SK-N-SH (cell line): Measurements from ENCODE around the gene M6PR. TPM values are rescaled to one million over a fixed set of nuclear protein-coding genes. Genes with fewer than 3 reads are reported as not detected.
A peak's percentile ranks its signal among the peaks of the same experiment; 100 is the strongest.

Source experiments
- CTCF ChIA-PET: fragments of 300-600, 350-600 bp; formaldehyde crosslinking; extraction: SDS; loops from one replicate; lab custom pipeline; 2021; lab: Yijun Ruan, JAX
- POLR2A ChIA-PET: fragments of 350-600 bp; sonication (Branson Sonifier 250); formaldehyde crosslinking; extraction: SDS; loops from one replicate; lab custom pipeline; 2020; ENCODE audit warnings: antibody characterized with exemption, inconsistent platforms; lab: Yijun Ruan, JAX
- DNase-seq: peaks from one replicate; pipeline ENCODE4 v3.0.0; 2012
- H2AFZ ChIP-seq: fragments of 200-600 bp; sonication (generic); 2 replicates; pipeline ENCODE4 v1.8.1; 2016; ENCODE audit warnings: antibody characterized with exemption, mild to moderate bottlenecking, low read depth
- H3F3A ChIP-seq: fragments of 200-600 bp; sonication (generic); replicated peaks from 2 replicates; pipeline ENCODE3; 2016; ENCODE audit warnings: antibody characterized with exemption, mild to moderate bottlenecking; ENCODE audit not compliant: insufficient read depth
- H3K27ac ChIP-seq, 2 experiments: fragments of 200-500 bp in 1 of 2; fragments of 200-600 bp in 1 of 2; sonication (Bioruptor generic) in 1 of 2; sonication (generic), shearing (Covaris generic) in 1 of 2; 2 replicates each; pipeline versions ENCODE4 v1.5.1 to v1.6.1; 2014 to 2016; ENCODE audit warnings: low read depth in 2 of 2, inconsistent platforms in 1 of 2, low read length in 1 of 2, mild to moderate bottlenecking in 1 of 2, mixed read lengths in 1 of 2
- H3K27me3 ChIP-seq: fragments of 200-600 bp; sonication (generic), shearing (Covaris generic); 2 replicates; pipeline ENCODE4 v1.6.1; 2016; ENCODE audit warnings: mixed run types; ENCODE audit not compliant: insufficient read depth
- H3K36me3 ChIP-seq, 2 experiments: fragments of 200-500 bp in 1 of 2; fragments of 200-600 bp in 1 of 2; sonication (Bioruptor generic) in 1 of 2; sonication (generic) in 1 of 2; replicated peaks in 1 of 2; 2 replicates each; pipeline versions ENCODE3 to v1.5.1; 2014 to 2016; ENCODE audit warnings: low read length in 1 of 2, mild to moderate bottlenecking in 1 of 2; ENCODE audit not compliant: insufficient read depth in 2 of 2, control insufficient read depth in 1 of 2
- H3K4me1 ChIP-seq, 2 experiments: fragments of 200-500 bp in 1 of 2; fragments of 200-600 bp in 1 of 2; sonication (Bioruptor generic) in 1 of 2; sonication (generic), shearing (Covaris generic) in 1 of 2; 2 replicates each; pipeline versions ENCODE4 v1.5.1 to v1.6.1; 2014 to 2016; ENCODE audit warnings: low read depth in 1 of 2, low read length in 1 of 2, mixed run types in 1 of 2; ENCODE audit not compliant: insufficient read depth in 2 of 2, control insufficient read depth in 1 of 2
- H3K4me2 ChIP-seq: fragments of 200-600 bp; sonication (generic), shearing (Covaris generic); 2 replicates; pipeline ENCODE4 v1.6.1; 2017; ENCODE audit warnings: mixed run types
- H3K4me3 ChIP-seq, 2 experiments: fragments of 200-500 bp in 1 of 2; fragments of 200-600 bp in 1 of 2; sonication (Bioruptor generic) in 1 of 2; sonication (generic), shearing (Covaris generic) in 1 of 2; 2 replicates each; pipeline versions ENCODE4 v1.5.1 to v1.8.1; 2014 to 2016; ENCODE audit warnings: low read depth in 2 of 2, inconsistent platforms in 1 of 2, low read length in 1 of 2, mild to moderate bottlenecking in 1 of 2, mixed read lengths in 1 of 2, moderate library complexity in 1 of 2
- H3K79me2 ChIP-seq: fragments of 200-600 bp; sonication (generic); 2 replicates; pipeline ENCODE4 v1.8.1; 2017; ENCODE audit warnings: mild to moderate bottlenecking; ENCODE audit not compliant: insufficient read depth
- H3K9ac ChIP-seq: fragments of 200-600 bp; sonication (generic); 2 replicates; pipeline ENCODE4 v1.6.1; 2017; ENCODE audit warnings: mixed run types
- H3K9me2 ChIP-seq: fragments of 200-600 bp; sonication (generic); 2 replicates; pipeline ENCODE4 v1.6.1; 2017; ENCODE audit warnings: mixed run types
- H3K9me3 ChIP-seq: fragments of 200-600 bp; sonication (generic); 2 replicates; pipeline ENCODE4 v1.6.1; 2017; ENCODE audit warnings: mixed run types, mild to moderate bottlenecking, moderate library complexity
- H4K20me1 ChIP-seq: fragments of 200-600 bp; sonication (generic); 2 replicates; pipeline ENCODE4 v1.6.1; 2017; ENCODE audit warnings: mild to moderate bottlenecking, mixed run types; ENCODE audit not compliant: insufficient read depth
- CHD2 ChIP-seq: fragments of 150-350 bp; IDR thresholded peaks from 2 replicates; pipeline ENCODE4 v1.6.1; 2018; ENCODE audit warnings: low read length; ENCODE audit not compliant: partially characterized antibody
- EP300 ChIP-seq, 2 experiments: IDR thresholded peaks; 2 replicates each; pipeline versions ENCODE4 v1.4.0 to v1.6.1; 2012; ENCODE audit warnings: borderline replicate concordance in 1 of 2, low read depth in 1 of 2, low read length in 1 of 2
- FOSL2 ChIP-seq: IDR thresholded peaks from 2 replicates; pipeline ENCODE4 v1.4.0; 2012; ENCODE audit warnings: low read depth, mild to moderate bottlenecking, moderate library complexity, borderline replicate concordance
- FOXM1 ChIP-seq: IDR thresholded peaks from 2 replicates; pipeline ENCODE4 v1.4.0; 2012; ENCODE audit warnings: low read depth, mild to moderate bottlenecking
- GABPA ChIP-seq: IDR thresholded peaks from 2 replicates; pipeline ENCODE4 v1.4.0; 2012; ENCODE audit warnings: low read depth, mild to moderate bottlenecking
- JUND ChIP-seq: IDR thresholded peaks from 2 replicates; pipeline ENCODE4 v1.4.0; 2012
- MXI1 ChIP-seq: IDR thresholded peaks from 2 replicates; pipeline ENCODE4 v1.6.1; 2012; ENCODE audit warnings: mild to moderate bottlenecking, low read depth, low read length, improper control_type of control experiment
- NFIC ChIP-seq: IDR thresholded peaks from 2 replicates; pipeline ENCODE4 v1.4.0; 2012; ENCODE audit warnings: borderline replicate concordance
- NRF1 ChIP-seq: IDR thresholded peaks from 2 replicates; pipeline ENCODE4 v1.6.1; 2012; ENCODE audit warnings: low read depth, mild to moderate bottlenecking, low read length
- POLR2AphosphoS5 ChIP-seq: IDR thresholded peaks from 2 replicates; pipeline ENCODE4 v1.6.1; 2012; ENCODE audit warnings: low read depth, low read length
- RFX5 ChIP-seq: IDR thresholded peaks from 2 replicates; pipeline ENCODE4 v1.6.1; 2012; ENCODE audit warnings: mild to moderate bottlenecking, improper control_type of control experiment, low read length
- RXRA ChIP-seq: IDR thresholded peaks from 2 replicates; pipeline ENCODE4 v1.4.0; 2012; ENCODE audit warnings: low read depth, mild to moderate bottlenecking, borderline replicate concordance
- SIN3A ChIP-seq: IDR thresholded peaks from 2 replicates; pipeline ENCODE4 v1.6.1; 2012; ENCODE audit warnings: low read depth, mild to moderate bottlenecking, low read length, moderate library complexity, borderline replicate concordance
- TAF1 ChIP-seq: IDR thresholded peaks from 2 replicates; pipeline ENCODE4 v1.6.1; 2012; ENCODE audit warnings: low read depth, mild to moderate bottlenecking, low read length, moderate library complexity, borderline replicate concordance
- TCF12 ChIP-seq: IDR thresholded peaks from 2 replicates; pipeline ENCODE4 v1.4.0; 2012
- WGBS: methylation state at CpG from one replicate; pipeline ENCODE4 v1.1.6; 2017; ENCODE audit warnings: low lambda C conversion rate; 5-methylcytosine and 5-hydroxymethylcytosine counted together
- polyA plus RNA-seq, 3 experiments: library from polyadenylated mRNA; depleted of rRNA; stranded (reverse); fragments of >200 nt; gene quantifications; 2 replicates each; pipeline ENCODE4 v1.2.3, GENCODE V29; 2012
- TF ChIP-seq, protein P1 (sequence below): fragments of 200-600 bp; sonication (generic); IDR thresholded peaks from 2 replicates; pipeline ENCODE4 v1.6.1; 2017; ENCODE audit warnings: antibody characterized with exemption, mild to moderate bottlenecking, moderate library complexity
- TF ChIP-seq, protein P2 (sequence below): IDR thresholded peaks from 2 replicates; pipeline ENCODE4 v1.6.1; 2012; ENCODE audit warnings: mild to moderate bottlenecking, low read depth, low read length, moderate library complexity
- TF ChIP-seq, protein P3 (sequence below): fragments of 150-350 bp; IDR thresholded peaks from 2 replicates; pipeline ENCODE4 v1.6.1; 2017; ENCODE audit warnings: antibody characterized with exemption, low read length, low read depth, borderline replicate concordance

M6PR gene
- polyA plus RNA-seq, 1 of the 3 experiments (the other 2 are of a cell fraction), result 132 TPM

DNA sequence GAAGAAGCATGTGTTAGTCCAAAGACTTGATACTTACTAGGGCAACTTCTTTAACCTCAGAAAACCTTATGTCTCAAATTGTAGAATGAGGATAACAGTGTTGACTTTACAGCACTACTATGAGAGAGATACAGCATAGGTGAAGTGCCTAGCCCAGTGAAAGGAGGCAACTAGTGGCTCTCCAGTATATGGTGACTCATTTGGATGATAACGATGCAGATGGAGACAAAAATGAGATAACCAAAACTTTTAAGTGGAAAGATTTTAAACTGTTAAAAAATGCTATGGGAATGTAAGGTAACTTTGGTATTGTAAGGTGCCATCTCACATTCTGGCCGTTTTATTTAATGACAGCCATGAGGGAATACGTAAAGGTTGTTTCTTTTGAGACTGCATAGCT, 32.4 kb downstream of the M6PR start:
- Histone ChIP-seq H3K4me2 (no peak overlapping the region), H3K27ac (no peak overlapping the region), H3K4me1 (peaks cover 15 to 16% of the 10 kb centered on the region in 2 experiments; a peak in 3 of 4 replicates), H4K20me1 (no peaks in the 10 kb centered on the region), H3K9me3 (no peaks in the 10 kb centered on the region), H3K9ac (no peak overlapping the region), H3K27me3 (no peaks in the 10 kb centered on the region), H3K36me3 (peaks cover 6 to 26% of the 10 kb centered on the region in 2 experiments), H3K9me2 (no peaks in the 10 kb centered on the region), H2AFZ (no peak overlapping the region), H3F3A (peaks cover 11% of the 10 kb centered on the region), H3K4me3 (no peak overlapping the region), H3K79me2 (peaks cover 28% of the 10 kb centered on the region)
- CTCF ChIA-PET, result interaction anchor here (1.6 kb wide), 1 partner anchor 33 kb away, joined by 4 read pairs; the partner anchor contains the start of gene M6PR
- WGBS, result 88% methylated on average over 3 of the region's 3 CpGs
- POLR2A ChIA-PET, result no interaction called here
- DNase-seq, result no peak
- TF ChIP-seq, protein P1, sequence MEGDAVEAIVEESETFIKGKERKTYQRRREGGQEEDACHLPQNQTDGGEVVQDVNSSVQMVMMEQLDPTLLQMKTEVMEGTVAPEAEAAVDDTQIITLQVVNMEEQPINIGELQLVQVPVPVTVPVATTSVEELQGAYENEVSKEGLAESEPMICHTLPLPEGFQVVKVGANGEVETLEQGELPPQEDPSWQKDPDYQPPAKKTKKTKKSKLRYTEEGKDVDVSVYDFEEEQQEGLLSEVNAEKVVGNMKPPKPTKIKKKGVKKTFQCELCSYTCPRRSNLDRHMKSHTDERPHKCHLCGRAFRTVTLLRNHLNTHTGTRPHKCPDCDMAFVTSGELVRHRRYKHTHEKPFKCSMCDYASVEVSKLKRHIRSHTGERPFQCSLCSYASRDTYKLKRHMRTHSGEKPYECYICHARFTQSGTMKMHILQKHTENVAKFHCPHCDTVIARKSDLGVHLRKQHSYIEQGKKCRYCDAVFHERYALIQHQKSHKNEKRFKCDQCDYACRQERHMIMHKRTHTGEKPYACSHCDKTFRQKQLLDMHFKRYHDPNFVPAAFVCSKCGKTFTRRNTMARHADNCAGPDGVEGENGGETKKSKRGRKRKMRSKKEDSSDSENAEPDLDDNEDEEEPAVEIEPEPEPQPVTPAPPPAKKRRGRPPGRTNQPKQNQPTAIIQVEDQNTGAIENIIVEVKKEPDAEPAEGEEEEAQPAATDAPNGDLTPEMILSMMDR, result no peak
- TF ChIP-seq POLR2AphosphoS5 (no peak), TCF12 (no peak), SIN3A (no peak), MXI1 (no peak), FOXM1 (no peak), NRF1 (no peak)
- TF ChIP-seq, protein P2, sequence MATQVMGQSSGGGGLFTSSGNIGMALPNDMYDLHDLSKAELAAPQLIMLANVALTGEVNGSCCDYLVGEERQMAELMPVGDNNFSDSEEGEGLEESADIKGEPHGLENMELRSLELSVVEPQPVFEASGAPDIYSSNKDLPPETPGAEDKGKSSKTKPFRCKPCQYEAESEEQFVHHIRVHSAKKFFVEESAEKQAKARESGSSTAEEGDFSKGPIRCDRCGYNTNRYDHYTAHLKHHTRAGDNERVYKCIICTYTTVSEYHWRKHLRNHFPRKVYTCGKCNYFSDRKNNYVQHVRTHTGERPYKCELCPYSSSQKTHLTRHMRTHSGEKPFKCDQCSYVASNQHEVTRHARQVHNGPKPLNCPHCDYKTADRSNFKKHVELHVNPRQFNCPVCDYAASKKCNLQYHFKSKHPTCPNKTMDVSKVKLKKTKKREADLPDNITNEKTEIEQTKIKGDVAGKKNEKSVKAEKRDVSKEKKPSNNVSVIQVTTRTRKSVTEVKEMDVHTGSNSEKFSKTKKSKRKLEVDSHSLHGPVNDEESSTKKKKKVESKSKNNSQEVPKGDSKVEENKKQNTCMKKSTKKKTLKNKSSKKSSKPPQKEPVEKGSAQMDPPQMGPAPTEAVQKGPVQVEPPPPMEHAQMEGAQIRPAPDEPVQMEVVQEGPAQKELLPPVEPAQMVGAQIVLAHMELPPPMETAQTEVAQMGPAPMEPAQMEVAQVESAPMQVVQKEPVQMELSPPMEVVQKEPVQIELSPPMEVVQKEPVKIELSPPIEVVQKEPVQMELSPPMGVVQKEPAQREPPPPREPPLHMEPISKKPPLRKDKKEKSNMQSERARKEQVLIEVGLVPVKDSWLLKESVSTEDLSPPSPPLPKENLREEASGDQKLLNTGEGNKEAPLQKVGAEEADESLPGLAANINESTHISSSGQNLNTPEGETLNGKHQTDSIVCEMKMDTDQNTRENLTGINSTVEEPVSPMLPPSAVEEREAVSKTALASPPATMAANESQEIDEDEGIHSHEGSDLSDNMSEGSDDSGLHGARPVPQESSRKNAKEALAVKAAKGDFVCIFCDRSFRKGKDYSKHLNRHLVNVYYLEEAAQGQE, result no peak

DNA sequence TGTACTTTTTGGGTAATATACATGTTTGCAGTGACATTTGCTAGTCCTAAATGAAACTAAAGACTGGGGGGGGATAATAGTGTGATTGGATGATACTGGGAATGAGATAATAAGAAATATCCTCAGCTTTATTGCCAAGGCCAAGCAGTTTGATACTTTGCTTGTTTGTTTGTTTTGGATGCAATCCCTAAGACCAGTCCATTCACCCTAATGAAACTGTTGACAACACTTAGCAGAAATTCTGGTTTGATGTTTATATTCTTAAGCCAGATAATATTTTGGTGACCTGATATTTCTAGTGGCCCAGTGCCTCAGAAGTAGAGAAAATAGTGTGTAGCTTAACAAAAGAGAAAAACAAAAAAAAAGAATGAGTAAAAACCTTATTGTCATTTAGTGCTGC, 33.3 kb downstream of the M6PR start:
- peak overlapping the region in 1 of 2 experiments; percentile 74; a peak in 1 of 4 replicates for H3K4me3 ChIP-seq
- H3K9ac ChIP-seq, result no peak overlapping the region; the same call in 1 of the 2 replicates
- peak overlapping the region; percentile 88 for H3K4me2 ChIP-seq
- no peaks in the 10 kb centered on the region for H4K20me1 ChIP-seq
- DNase-seq, result no peak
- H3K27ac ChIP-seq, result no peak overlapping the region
- H3K4me1 ChIP-seq, result peaks cover 15 to 16% of the 10 kb centered on the region in 2 experiments; a peak in 3 of 4 replicates
- no peaks in the 10 kb centered on the region for H3K27me3 ChIP-seq
- H3K79me2 ChIP-seq, result peaks cover 28% of the 10 kb centered on the region
- H2AFZ ChIP-seq, result no peak overlapping the region
- H3K9me2 ChIP-seq, result no peaks in the 10 kb centered on the region
- ChIA-PET CTCF (interaction anchor here (1.6 kb wide), 1 partner anchor 34 kb away, joined by 4 read pairs; the partner anchor contains the start of gene M6PR), POLR2A (no interaction called here)
- H3F3A ChIP-seq, result peaks cover 11% of the 10 kb centered on the region
- peaks cover 4 to 22% of the 10 kb centered on the region in 2 experiments for H3K36me3 ChIP-seq
- H3K9me3 ChIP-seq, result no peaks in the 10 kb centered on the region
- TF ChIP-seq SIN3A, result no peak
- TF ChIP-seq FOSL2, result no peak
- TF ChIP-seq, protein P2, result no peak
- TF ChIP-seq NRF1, result no peak
- TF ChIP-seq EP300 (IDR thresholded peaks at IDR 0.05; ENCODE audit: borderline replicate concordance in 1 of 2, low read depth in 1 of 2, low read length in 1 of 2), result no peak
- TF ChIP-seq, protein P3, sequence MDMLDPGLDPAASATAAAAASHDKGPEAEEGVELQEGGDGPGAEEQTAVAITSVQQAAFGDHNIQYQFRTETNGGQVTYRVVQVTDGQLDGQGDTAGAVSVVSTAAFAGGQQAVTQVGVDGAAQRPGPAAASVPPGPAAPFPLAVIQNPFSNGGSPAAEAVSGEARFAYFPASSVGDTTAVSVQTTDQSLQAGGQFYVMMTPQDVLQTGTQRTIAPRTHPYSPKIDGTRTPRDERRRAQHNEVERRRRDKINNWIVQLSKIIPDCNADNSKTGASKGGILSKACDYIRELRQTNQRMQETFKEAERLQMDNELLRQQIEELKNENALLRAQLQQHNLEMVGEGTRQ, result no peak
- TF ChIP-seq RXRA, result no peak
- TF ChIP-seq JUND, result no peak
- TF ChIP-seq TAF1, result no peak
- TF ChIP-seq NFIC, result no peak
- no peak for TF ChIP-seq GABPA
- TF ChIP-seq RFX5, result no peak
- no peak for TF ChIP-seq CHD2
